Measurements from ENCODE around the gene SPTLC2. TPM values are rescaled to one million over a fixed set of nuclear protein-coding genes. Genes with fewer than 3 reads are reported as not detected.

The SPTLC2 gene
- total RNA-seq, 1 donor from 2014 or later: 33.0 TPM

DNA sequence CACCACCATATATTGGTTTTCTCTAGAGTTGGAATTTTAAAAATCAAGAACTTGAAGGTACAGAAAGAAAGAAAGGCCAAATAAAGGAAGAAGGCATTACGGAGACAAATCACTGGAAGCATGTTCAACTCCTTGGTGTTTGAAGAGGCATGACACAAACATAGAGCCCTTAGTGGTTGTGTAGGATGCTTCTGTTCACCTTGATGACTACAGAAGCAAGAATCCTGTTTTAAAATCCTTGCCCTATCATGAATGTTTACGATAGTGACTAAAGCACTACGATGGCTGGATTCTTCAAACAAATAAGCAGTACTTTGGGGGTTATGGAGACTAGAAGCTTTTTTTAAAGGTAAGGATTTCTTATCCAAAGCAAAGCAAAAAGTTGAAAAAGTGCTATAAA is 107.6 kb downstream of the SPTLC2 start:
- DNase-seq (ENCODE audit: low read depth): no peak
- TF ChIP-seq, protein P1, sequence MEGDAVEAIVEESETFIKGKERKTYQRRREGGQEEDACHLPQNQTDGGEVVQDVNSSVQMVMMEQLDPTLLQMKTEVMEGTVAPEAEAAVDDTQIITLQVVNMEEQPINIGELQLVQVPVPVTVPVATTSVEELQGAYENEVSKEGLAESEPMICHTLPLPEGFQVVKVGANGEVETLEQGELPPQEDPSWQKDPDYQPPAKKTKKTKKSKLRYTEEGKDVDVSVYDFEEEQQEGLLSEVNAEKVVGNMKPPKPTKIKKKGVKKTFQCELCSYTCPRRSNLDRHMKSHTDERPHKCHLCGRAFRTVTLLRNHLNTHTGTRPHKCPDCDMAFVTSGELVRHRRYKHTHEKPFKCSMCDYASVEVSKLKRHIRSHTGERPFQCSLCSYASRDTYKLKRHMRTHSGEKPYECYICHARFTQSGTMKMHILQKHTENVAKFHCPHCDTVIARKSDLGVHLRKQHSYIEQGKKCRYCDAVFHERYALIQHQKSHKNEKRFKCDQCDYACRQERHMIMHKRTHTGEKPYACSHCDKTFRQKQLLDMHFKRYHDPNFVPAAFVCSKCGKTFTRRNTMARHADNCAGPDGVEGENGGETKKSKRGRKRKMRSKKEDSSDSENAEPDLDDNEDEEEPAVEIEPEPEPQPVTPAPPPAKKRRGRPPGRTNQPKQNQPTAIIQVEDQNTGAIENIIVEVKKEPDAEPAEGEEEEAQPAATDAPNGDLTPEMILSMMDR (IDR thresholded peaks at IDR 0.05; ENCODE audit: insufficient read depth, low read length, poor library complexity, severe bottlenecking): no peak
- Histone ChIP-seq H3K4me3 (ENCODE audit: low read depth, low read length) (no peak overlapping the region), H3K36me3 (ENCODE audit: control insufficient read depth, insufficient read depth, low read length) (no peaks in the 10 kb centered on the region), H3K27me3 (ENCODE audit: control insufficient read depth, insufficient read depth, low read length) (no peaks in the 10 kb centered on the region)

DNA sequence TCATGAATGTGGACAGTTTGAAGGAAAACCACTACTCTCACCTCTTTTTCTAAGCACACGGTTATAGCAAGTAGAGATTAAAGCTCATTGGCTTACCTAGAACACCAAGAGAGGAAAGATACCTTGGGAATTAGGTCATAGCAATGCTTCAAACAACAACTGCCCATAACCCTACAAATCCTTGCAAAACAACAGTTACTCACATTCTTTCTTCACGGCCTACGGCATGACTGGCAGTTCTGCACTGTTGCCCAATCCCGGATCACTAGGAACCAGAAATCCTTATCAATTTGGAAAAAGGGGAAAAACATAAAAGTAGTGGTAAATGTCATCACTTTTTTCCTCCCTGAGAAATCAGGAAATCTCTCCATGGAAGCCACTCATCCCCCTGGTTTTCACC is 108.2 kb downstream of the SPTLC2 start:
- H3K36me3 ChIP-seq (ENCODE audit: control insufficient read depth, insufficient read depth, low read length): no peaks in the 10 kb centered on the region
- DNase-seq (ENCODE audit: low read depth): peak; percentile 58

DNA sequence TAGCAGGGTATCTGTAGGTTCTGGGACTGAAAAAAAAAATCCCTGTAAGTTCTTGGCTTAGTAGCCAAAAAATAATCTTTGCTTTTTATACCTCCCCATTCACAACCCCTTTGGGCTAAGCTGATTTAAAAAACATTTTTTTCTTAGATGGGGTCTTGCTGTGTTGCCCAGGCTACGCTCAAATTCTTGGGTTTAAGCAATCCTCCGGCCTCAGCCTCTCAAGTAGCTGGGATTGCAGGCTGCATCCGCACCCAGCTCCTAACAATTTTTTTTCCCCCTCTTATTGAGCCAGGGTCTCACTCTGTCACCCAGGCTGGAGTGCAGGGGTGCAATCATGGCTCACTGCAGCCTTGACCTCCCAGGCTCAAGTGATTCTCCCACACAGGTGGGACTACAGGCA is 108.7 kb downstream of the SPTLC2 start:
- TF ChIP-seq, protein P1 (IDR thresholded peaks at IDR 0.05; ENCODE audit: insufficient read depth, low read length, poor library complexity, severe bottlenecking): no peak
- no peaks in the 10 kb centered on the region for H3K36me3 ChIP-seq (ENCODE audit: control insufficient read depth, insufficient read depth, low read length)
- no peak overlapping the region for H3K4me3 ChIP-seq (ENCODE audit: low read depth, low read length)
- H3K27me3 ChIP-seq (ENCODE audit: control insufficient read depth, insufficient read depth, low read length): no peaks in the 10 kb centered on the region
- no peak for DNase-seq (ENCODE audit: low read depth)

More for the DNA sequence above, 108.2 kb downstream of the SPTLC2 start:
- TF ChIP-seq, protein P1 (IDR thresholded peaks at IDR 0.05; ENCODE audit: insufficient read depth, low read length, poor library complexity, severe bottlenecking): no peak
- Histone ChIP-seq H3K4me3 (ENCODE audit: low read depth, low read length) (no peak overlapping the region), H3K27me3 (ENCODE audit: control insufficient read depth, insufficient read depth, low read length) (no peaks in the 10 kb centered on the region)

DNA sequence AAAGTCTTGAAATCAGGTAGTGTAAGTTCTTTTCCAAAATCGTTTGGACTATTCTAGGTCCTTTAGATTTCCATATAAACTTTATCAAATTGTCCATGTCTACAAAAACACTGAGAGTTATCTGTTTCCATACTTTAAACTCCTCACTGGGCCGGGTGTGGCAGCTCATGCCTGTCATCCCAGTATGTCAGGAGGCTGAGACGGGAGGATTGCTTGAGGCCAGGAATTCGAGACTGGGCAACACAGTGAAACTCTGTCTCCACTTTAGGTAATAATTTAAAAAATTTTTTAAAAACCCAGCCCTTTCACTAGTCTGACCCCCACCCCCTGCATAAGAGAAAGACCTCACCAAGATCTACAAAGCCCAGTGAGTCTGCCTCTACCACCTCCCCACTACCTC is 111.4 kb downstream of the SPTLC2 start:
- Histone ChIP-seq H3K4me3 (ENCODE audit: low read depth, low read length) (no peak overlapping the region), H3K27me3 (ENCODE audit: control insufficient read depth, insufficient read depth, low read length) (peaks cover 2% of the 10 kb centered on the region), H3K36me3 (ENCODE audit: control insufficient read depth, insufficient read depth, low read length) (no peaks in the 10 kb centered on the region)
- TF ChIP-seq, protein P1 (IDR thresholded peaks at IDR 0.05; ENCODE audit: insufficient read depth, low read length, poor library complexity, severe bottlenecking): no peak
- no peak for DNase-seq (ENCODE audit: low read depth)

DNA sequence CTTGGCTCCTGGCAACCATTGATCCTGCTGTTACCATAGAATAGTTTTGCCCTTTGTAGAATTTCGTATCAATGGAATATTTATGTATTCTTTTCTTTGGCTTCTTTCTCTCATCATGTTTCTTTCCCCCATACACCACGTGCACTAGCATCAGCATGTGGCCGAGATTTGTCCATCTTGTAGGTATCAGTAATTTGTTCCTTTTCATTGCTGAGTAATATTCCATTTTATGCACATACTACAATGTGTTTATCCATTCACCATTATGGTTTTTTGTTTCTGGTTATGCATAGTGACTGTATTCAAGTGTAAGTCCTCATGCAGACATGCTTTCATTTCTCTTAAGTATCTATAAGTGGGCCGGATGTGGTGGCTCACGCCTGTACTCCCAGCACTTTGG is 113.3 kb downstream of the SPTLC2 start:
- no peak overlapping the region for H3K4me3 ChIP-seq (ENCODE audit: low read depth, low read length)
- H3K27me3 ChIP-seq (ENCODE audit: control insufficient read depth, insufficient read depth, low read length): peaks cover 21% of the 10 kb centered on the region
- DNase-seq (ENCODE audit: low read depth): no peak
- H3K36me3 ChIP-seq (ENCODE audit: control insufficient read depth, insufficient read depth, low read length): no peaks in the 10 kb centered on the region
- TF ChIP-seq, protein P1 (IDR thresholded peaks at IDR 0.05; ENCODE audit: insufficient read depth, low read length, poor library complexity, severe bottlenecking): no peak

DNA sequence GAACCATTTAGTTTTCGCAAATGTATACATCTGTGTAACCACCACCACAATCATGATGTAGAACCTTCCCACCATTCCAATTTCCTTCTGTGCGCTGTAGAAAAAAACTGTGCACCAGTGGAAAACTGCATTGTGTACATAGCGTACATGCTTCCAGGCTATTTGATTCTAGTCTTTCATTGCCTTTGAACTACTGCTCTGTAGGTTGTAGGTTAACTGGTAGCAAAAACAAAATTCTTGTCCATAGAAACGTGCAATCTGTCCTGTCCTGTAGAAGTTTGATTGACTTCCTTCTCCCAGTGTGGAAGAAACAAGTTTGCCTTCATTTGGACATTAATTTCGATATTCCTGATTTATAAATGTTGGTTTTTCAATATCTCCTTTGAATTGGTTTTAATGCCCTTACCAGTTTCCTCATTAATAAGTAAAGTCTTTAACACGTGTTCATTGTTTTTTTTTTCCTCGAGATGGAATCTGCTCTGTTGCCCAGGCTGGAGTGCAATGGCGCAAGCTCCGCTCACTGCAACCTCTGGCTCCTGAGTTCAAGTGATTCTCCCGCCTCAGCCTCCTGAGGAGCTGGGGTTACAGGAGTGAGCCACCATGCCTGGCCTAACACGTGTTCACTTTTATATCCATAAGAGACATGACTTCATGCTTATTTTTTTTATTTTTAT is 114.2 kb downstream of the SPTLC2 start:
- no peak overlapping the region for H3K4me3 ChIP-seq (ENCODE audit: low read depth, low read length)
- no peak for DNase-seq (ENCODE audit: low read depth)
- H3K27me3 ChIP-seq (ENCODE audit: control insufficient read depth, insufficient read depth, low read length): peaks cover 26% of the 10 kb centered on the region
- TF ChIP-seq, protein P1 (IDR thresholded peaks at IDR 0.05; ENCODE audit: insufficient read depth, low read length, poor library complexity, severe bottlenecking): no peak
- H3K36me3 ChIP-seq (ENCODE audit: control insufficient read depth, insufficient read depth, low read length): no peaks in the 10 kb centered on the region

Measured in kidney epithelial cell (primary cell).